ENCODE results near the gene SLCO2A1.

The SLCO2A1 gene

DNA sequence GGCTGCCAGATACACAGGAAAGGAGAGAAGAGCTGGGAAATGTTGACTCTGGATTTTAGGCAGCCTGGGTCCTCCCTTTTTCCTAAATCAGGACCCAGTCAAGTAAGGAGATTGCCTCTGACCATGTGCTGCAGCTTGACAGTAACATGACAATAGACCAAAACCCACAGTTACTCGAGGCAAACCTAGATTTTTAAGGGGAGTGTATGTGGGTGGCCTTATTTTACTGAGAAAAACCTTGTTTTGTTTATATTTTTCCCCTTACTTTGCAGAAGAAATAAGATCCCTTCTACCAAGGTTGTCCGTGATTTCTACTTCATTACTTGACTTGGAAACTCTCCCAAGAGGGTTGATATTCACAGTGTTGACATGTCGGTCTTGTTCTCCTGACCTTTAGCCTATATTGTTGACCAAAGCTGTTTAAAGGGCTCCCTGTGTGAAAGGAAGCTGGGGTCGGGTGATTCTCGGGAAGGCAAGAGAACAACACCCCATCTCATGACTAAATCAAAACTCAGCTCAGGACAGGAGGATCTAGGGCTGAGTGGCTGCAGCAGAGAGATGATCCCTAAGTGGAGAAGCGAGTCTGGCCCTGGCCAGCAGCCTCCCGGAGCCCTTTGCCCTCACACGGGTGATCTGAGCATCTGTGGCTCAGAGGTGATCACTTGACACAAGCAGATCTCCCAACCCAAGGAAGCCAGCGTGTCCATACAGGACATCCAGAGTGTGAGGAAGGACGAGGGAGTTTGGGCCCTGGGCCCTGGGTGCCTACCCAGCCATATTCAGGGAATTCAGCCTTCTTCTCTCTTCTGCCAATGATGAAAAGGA lies 31.0 kb upstream of the SLCO2A1 start:
- no peak for DNase-seq

DNA sequence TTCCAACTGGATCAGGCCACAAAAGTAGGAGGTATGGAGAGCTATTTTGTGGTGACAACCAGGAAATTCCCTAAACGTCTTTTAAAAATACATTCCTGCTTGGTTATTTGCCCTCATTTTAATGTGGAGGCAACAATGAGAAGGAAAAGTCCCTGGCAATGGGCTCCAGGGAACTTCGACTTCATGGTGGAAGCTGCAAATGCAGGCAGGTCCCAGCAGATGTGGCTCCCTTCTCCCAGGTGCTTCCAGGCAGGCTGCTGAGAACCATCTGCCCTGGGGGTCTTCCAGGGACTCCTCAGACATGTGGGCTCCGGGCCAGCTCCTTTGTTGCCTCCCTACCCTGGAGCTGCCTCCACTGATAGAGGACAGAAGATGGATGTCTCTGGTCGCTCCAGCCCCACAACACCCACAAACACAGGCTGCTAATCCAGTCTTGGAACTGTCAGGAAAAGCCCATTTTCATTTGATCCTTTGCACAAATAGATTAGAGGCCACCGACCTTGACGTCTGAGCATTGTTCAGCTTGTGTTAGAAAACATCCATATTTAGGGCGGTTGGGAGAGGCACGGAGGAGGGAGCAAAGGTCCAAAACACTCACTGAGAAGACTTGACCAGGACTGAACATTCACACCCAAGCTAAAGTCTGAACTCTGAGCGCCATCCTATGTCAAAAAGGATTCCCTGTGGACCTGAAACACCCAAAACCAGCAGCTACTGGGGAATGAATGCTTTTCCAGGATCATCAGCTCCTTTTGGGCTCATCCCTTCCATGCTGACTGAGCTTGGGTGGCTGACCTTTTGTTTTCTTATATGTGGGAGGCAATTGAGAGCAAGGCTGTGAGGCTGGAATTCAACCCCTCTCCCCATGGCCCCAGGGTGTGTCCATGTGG lies 30.2 kb upstream of the SLCO2A1 start:
- peak; percentile 57 for DNase-seq

DNA sequence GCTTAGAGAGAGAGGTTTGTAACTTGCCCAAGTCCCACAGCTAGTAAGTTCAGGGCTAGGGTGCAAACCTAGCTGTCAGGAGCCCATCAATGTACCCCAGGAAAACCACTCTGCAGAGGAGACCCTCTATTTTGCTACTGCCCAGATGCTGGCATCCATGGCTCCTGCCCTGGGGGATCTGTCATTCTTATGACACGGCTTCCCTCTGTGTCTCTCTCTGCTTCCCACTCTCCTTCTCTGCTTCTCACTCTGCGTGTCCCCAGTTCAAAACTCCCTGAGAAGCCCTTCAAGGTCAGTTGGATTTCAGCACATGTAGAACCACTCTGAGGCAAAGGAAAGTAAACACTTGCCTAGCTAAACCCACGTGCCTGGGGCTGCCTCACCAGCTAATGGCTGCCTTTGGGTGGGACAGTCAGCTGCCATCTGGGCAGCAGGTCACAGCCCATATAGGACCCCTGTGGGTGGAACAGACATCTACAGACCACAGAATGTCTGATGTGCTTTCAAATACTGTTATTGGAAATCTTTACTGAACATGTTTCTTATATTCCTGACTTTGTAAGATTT lies 29.4 kb upstream of the SLCO2A1 start:
- DNase-seq, result peak; percentile 29

DNA sequence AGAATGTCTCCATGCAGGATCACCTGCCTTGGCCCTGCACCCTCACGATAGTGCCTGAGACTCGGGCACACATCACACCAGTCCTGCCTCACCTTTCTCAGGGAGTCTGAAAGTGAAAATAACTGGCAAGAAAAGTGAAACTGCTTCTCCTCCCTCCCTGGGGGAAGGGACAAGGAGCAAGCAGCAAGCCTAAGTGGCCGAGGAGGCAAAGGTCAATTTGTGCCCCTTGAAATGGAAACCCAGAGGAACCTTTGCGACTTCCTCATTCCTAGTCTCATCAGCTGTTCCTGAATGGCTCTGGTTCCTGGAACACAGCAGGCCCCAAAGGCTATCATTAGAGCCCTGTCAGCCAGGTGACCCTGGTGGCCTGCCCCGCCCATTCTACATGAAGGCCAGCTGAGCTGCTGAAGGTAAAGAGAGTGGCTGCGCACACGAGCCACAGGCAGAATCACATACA lies 28.0 kb upstream of the SLCO2A1 start:
- DNase-seq, result peak; percentile 81

DNA sequence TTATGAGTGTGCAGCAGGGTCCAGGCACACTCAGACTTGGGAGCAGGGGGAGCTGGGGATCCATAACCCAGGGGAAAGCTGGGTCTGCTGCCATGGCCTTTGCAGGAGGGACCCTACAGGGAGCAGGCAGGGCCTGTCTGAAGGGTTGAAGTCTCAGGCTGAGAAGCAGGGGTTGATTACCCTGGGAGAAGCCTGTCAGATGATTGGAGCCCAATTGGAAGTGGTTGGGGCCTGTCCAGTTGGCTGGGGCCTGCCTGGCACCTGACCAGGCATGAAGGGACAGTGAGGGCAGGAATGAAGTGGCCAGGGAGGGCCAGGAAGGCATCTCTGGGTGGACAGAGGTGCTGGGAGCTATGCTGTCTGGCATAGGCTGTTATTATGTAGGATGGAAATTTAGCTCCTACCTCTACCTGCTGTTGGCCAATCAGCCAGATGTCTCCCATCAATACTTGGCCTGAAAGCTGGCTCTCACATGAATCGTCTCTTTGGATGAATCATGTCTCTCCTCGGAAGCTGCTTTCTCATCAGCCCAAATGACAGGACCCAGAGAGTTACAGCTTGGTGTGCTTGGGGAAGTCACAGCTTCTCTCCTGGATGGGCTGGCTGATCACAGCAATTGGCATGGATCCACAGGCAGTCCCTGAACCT lies 27.4 kb upstream of the SLCO2A1 start:
- DNase-seq, result peak; percentile 50

DNA sequence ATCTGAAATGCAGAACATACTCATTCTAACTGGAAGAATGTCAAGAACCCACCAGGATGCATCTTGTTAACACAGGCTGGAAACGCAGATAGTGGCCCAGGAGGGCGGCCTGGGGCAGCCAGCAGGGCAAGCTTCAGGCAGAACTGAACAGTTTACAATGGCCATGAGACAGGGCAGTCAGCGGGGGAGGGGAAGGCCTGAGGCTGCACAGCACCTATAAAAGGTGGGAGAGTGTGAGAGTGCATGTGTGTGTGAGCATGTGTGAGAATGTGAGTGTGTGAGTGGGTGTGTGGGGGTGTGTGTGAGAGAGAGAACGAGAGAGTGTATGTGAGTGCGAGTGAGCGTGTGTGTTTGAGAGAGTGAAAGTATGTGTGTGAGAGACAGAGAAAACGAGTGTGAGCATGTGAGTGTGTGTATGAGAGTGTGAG lies 26.8 kb upstream of the SLCO2A1 start:
- peak; percentile 57 for DNase-seq

DNA sequence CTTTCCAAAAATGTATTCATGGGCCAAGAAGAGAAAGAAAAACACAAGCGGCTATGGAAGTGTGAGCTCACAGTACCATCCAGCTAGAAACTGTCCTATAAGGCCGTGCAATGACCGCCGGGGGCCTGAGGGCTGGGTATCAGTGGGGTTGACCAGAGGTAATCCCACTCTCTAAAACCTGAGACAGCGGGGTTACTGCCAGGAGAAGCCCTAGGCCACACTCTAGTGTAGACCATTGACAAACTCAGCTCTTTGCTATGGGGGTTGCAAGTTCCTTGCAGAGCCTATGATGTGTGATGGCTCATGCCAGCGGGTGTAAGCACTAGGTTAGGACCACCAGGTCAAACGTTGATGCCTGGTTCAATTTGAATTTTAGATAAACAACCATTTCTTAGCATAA lies 25.9 kb upstream of the SLCO2A1 start:
- peak; percentile 25 for DNase-seq

DNA sequence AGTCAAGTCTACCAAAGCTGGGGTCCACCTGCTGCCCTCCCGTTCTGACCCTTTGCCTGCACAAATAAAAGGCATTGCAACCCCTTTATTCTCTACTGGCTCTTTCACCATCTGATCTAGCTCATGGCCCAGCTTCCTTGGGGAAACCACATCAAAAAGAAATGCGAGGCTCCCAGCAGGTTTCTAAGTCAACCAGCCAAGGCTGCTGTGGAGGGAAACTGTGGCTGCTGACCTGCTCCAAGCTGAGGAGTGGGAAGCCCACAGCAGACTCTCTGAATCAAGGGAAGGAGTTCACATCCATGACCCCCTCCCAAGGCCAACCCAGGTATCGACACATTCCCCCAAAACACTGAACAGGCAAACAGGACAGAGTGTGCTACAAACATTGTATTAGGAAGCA lies 25.2 kb upstream of the SLCO2A1 start:
- peak; percentile 22 for DNase-seq

DNA sequence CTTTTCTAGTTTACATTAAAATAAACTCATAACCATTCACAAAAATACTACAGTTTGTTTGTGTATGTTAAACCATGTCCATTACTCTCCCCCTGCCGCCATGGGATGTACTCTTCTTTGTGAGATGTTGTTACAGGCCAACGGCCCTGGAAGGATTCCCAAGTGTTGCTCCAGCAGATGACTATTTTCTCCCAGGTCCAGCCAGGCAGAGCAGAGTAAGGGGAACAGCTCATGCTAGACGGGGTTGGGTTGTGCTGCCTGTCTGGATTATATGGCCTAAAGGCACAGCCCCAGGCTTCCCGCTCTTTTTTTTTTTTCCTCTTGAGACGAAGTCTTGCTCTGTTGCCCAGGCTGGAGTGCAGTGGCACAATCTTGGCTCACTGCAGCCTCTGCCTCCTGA lies 24.5 kb upstream of the SLCO2A1 start:
- peak; percentile 15 for DNase-seq

DNA sequence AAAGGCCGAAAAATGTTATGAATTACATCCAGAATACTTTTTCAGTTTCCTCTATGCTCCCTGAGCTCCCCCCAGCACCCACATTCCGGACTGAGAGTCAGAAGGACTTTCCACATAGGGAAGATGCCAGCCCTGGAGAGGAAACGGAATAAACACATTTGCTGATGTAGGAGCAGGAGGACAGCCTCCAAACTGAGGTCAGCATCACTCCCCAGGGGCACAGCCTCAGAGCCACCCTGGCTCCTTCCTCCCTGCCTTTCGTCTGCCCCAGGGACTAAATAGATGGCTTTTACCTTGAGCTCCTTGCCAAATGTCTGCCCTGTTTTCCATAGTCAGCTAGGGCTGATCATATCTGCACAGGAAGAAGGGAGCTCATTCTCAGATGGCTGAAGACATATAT lies 22.6 kb upstream of the SLCO2A1 start:
- peak; percentile 17 for DNase-seq

DNA sequence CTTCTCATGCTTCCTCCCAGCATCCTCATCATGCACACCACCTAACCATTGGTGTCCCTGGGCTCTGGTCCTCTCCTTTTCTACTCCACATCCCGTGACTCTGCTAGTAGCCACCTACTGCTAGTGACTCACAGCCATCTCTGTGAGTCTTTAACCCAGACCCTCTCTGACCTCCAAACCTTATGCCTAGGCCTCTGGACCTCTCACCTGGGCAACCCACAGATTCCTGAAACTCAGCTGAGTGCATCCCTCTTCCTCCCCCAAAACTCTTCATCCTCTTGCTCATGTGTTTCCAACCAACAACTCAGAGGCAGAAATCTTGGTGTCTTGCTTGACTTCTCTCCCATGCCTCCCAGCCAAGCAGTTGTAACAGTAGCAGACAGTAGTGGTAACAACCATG lies 20.0 kb upstream of the SLCO2A1 start:
- DNase-seq, result no peak

DNA sequence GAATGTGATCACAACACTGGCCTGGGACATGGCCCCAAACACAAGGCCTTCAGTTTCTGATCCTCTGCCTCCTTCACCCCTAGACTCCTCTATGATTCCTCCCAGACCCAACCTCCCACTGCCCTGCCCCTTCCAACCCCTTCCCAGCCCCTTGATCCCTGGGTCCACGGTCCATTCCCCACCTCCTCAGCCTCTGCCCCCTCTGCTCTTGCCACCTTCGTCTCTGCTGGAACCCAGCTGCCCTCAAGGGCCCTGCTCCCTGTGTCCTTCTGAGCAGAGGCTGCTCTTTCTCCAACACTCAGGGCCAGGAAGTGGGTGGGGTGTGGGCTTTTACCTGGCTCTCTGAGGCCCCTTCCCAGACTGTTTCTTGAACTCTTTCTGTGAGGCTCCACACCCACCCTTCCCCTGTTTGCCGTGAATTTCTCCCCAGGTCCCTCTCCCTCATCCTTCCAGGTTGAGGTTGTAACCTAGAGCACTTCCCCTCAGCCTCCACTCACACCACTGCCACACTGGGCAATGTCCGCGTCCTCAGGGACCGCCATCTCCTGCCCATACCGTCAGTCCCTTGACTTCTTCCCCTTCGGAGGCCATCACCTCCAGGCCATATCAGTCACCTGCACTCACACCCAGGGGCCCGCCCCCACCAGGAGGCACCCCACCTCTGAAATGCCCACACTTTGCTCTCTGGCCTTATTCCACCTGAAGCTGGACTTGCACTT lies 18.7 kb upstream of the SLCO2A1 start:
- DNase-seq, result no peak

DNA sequence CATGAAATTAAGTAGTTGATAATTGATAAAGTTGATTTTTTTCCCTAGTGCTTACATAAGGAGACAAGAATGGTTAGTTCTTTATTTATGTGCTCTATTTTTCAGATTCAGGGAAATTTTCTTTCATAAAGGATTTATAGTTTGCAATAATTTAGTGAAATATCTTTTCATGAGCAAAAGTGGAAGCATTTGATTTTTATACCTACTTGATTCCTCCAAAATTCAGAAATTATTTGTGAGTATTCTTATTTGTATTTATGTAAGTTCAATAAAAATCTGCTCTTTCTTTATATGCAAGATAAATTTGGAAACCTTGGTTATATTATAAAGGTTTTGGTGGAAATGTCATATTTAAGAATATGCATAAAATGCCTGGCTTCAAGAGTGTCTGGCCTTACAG lies 14.7 kb upstream of the SLCO2A1 start:
- no peak for DNase-seq

DNA sequence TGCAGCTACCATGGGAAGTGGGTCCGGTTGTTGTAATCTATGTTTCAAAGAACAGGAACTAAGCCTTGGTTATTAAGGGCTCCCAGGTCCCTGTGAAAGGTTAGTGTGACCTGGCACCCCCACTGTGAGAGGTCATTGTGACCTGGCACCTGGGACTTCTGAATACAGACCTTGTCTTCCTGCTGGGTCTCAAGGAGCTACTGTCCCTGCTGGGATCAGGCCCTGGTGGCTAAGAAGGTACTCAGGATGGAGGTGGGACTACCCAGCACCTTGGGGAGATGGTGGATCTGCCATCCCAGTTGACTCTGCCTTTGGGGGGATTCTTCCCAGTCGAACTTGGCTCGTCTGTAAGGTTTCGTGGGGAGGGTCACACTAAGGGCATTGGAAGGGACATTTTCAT lies 10.3 kb upstream of the SLCO2A1 start:
- DNase-seq, result no peak

DNA sequence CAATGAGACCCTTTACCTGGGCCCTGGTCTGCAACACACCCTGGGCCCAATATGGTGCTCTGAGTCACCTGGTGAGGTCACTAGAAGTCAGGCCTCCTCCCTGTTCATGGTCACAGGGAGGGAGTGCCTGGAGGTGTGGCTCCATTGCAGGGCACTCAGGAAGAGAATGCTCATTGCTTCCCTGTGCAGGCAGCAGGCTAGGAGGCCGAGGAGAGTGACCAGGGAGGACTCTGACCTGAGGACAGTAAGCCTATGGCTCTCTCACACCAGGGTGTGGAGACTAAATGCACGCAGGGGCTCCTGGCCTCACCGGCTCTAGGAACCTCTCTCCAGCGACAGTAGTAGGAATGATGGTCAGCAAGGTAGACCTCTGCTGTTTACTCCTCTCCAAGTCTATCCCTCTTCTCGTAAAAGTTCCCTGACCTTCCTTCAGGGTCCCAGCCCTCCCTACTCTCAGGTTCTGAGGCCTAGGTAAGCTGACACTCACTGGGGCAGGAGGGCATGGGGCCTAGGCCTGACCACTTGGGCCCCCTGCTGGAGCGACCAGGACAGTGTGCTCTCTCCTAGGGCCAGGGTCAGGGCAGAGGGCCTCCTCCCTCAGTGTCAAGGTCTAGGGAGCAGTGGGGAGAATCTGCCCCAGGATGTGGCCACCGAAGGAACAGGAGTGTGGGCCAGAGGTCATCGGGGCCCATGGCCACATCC lies 9.6 kb upstream of the SLCO2A1 start:
- DNase-seq, result peak; percentile 88

DNA sequence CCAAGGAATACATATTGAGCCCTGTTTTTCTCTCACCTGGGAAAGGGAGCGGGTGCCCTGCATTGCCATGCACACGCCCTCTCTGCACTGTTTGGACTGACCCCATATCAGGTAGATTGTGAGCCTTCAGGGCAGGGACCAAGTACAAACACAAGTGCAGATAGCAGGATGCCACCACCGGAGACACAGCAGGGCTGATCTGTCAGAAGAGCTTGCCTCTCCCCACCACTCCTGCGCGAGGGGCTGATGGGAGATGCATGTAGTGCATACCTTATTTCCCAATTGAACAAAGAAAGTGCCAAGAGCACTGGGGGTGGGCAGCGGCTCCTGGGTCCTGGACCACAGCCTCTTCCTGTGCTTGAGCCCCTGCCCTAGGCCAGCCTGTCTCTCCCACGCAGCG lies 9.0 kb upstream of the SLCO2A1 start:
- DNase-seq, result no peak

DNA sequence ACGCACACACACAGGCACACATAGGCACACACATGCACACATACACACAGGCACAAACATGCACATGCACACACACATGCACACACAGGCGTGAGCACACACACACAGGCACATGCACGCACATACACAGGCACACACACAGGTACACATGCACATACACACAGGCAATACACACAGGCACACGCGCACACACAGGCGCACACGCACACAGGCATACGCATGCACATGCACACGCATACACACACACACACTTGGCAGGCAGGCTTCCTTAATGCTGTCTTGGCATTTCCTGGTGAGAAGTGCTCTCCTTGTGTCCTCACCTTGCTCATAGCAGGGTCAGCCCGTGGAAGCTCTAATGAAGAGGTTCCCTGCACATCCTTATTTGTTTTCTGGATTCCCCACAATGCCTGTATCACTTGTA lies 8.4 kb upstream of the SLCO2A1 start:
- no peak for DNase-seq

DNA sequence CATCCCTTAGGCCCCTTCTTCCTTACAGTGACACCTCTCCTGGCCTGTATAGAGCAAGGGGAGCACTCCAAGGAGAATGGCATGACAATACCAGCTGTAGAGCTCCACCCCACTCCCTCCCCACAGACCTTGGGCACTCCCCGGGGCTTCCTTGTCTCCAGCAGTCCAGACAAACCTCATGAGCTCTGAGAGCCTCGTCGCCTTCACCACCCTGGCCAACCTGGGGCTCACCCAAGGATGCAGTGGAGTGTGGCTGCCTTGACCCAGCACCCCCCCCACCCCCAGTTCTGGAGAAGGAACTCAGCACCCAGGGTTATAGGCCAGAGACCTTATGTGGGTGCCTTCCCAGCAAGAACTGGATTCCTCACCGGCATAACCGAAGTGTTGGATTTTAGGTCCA lies 7.4 kb upstream of the SLCO2A1 start:
- DNase-seq, result no peak

DNA sequence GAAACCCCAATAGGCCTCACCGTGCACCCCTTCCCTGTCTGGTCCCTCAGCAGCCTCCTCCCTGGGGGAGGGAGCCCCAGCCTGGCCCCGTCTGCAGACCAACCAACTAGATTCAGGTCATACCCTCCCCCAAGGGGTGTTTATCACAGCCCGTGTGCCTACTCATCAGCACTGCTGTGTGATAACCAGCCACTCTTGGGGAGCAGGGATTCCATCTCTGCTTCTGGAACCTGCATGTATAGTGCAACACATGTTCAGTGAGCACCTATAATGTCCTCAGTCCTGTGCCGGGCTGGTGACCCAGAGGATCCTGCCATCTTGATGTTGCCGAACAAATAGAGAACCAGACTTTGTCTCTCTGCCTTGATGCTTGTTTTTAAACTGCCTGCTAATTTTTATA lies 6.6 kb upstream of the SLCO2A1 start:
- DNase-seq, result no peak

DNA sequence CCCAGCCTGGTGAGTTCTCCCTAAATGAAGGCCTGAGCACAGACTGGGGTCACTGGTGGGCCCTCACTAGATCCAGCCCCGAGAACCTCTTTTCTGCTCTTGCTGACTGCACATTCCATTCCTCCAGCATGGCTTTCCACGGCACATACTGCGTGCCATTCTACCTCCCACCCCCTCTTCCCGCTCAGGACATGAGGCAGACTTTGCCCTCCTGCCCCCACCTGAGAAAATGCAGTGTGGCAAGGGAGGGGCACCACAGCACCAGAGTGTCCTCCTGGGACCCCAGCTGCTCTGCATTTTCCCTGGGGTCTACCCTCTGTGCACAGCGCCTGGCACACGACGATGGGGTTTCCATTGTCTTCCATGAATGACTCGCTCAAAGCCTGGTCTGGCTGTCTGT lies 6.1 kb upstream of the SLCO2A1 start:
- no peak for DNase-seq

DNA sequence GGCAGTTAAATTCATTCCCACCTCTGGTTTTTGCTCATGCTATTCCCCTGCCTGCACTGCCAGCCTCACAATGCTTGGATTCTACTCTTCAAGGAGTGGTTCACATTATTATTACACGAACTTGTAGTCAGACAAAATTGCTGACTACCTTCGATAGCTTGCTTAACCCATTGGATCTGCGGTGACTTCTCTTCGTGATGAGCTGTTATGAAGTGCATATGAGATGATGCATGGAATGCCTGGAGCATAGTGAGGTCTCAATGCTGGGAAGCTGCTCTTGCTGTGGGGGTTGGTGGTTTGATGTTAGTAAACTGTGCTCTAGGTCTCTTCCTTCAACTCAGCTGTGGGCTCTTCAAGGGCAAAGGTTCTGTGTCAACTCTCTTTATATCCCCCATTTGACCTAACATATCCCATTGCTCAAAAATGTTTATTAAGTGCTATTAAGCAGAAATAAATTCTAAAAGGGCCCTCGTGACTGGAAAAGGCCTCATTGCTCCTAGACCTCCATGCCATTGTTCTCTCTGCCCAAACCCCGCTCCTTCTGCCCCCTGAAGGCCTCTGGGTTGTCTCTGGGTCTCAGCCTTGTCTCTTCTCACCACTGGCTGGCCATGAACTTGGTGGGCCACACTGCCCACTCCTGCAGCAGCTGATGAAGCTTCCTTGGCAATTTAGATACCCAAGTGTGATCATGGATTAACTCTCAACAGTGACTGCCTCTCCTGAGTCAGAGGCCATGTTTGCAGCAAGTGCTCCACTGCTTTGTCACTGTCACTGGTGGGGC lies 4.5 kb upstream of the SLCO2A1 start:
- DNase-seq, result no peak
